Activated T-helper 17 cell treated with anti-CD3 and anti-CD28 coated beads, Interleukin-2, amount 50 U/mL, for 72 hours (primary cell): ENCODE measurements around the gene MAN2A1. TPM values are rescaled to one million over a fixed set of nuclear protein-coding genes. Genes with fewer than 3 reads are reported as not detected.
A peak's percentile ranks its signal among the peaks of the same experiment; 100 is the strongest.

ENCODE experiments used
- ATAC-seq: fragments of 150-1000 bp; cut with Tn5 transposase; replicated peaks from 2 replicates; pipeline ENCODE4 v1.10.0; 2021; ENCODE audit warnings: mild to moderate bottlenecking, moderate library complexity
- H3K27ac Mint-ChIP-seq: one replicate; pipeline ENCODE4 v1.8.0; 2022; ENCODE audit warnings: mixed read lengths
- H3K27me3 Mint-ChIP-seq: one replicate; pipeline ENCODE4 v1.8.0; 2022; ENCODE audit warnings: mixed read lengths
- H3K36me3 Mint-ChIP-seq: one replicate; pipeline ENCODE4 v1.8.0; 2022; ENCODE audit warnings: low read depth, mild to moderate bottlenecking, mixed read lengths
- H3K4me1 Mint-ChIP-seq: one replicate; pipeline ENCODE4 v1.8.0; 2022; ENCODE audit warnings: mixed read lengths
- H3K4me3 Mint-ChIP-seq: one replicate; pipeline ENCODE4 v1.8.0; 2022; ENCODE audit warnings: mild to moderate bottlenecking, mixed read lengths
- H3K9me3 Mint-ChIP-seq: one replicate; pipeline ENCODE4 v1.8.0; 2022; ENCODE audit warnings: mixed read lengths
- total RNA-seq, 2 donors: library from RNA; stranded (reverse); gene quantifications; one replicate each; pipeline ENCODE4 v1.2.3, GENCODE V29; 2022

Gene MAN2A1
- total RNA-seq, 2 donors from 2014 or later, result 17.8 to 28.1 TPM

- no peaks in the 10 kb centered on the region for H3K27me3 Mint-ChIP-seq
Measured at GRCh38 chr5:109855056-109855455, 165.3 kb downstream of the MAN2A1 start.

GRCh38 chr5:109857405-109858031 lies 167.8 kb downstream of the MAN2A1 start:
- ATAC-seq, result peak; percentile 68
- Mint-ChIP-seq H3K27me3 (no peaks in the 10 kb centered on the region), H3K36me3 (peaks cover 78% of the 10 kb centered on the region), H3K4me3 (peak overlapping the region; percentile 70), H3K27ac (peak overlapping the region; percentile 86), H3K9me3 (no peaks in the 10 kb centered on the region), H3K4me1 (peaks cover 23% of the 10 kb centered on the region)

More at GRCh38 chr5:109855056-109855455, 165.3 kb downstream of the MAN2A1 start:
- Mint-ChIP-seq H3K4me3 (no peak overlapping the region), H3K36me3 (peaks cover 72% of the 10 kb centered on the region), H3K9me3 (no peaks in the 10 kb centered on the region), H3K27ac (no peak overlapping the region), H3K4me1 (peaks cover 30% of the 10 kb centered on the region)
- ATAC-seq, result no peak

- peaks cover 93% of the 10 kb centered on the region for H3K36me3 Mint-ChIP-seq
- H3K4me3 Mint-ChIP-seq, result no peak overlapping the region
- H3K4me1 Mint-ChIP-seq, result peaks cover 23% of the 10 kb centered on the region
- H3K27me3 Mint-ChIP-seq, result no peaks in the 10 kb centered on the region
- ATAC-seq, result no peak
- H3K27ac Mint-ChIP-seq, result no peak overlapping the region
- no peaks in the 10 kb centered on the region for H3K9me3 Mint-ChIP-seq
Measured at GRCh38 chr5:109859537-109859936, 169.8 kb downstream of the MAN2A1 start.

GRCh38 chr5:109862301-109862700 lies 172.6 kb downstream of the MAN2A1 start:
- Mint-ChIP-seq H3K9me3 (no peaks in the 10 kb centered on the region), H3K4me3 (no peak overlapping the region), H3K27ac (no peak overlapping the region), H3K4me1 (peaks cover 19% of the 10 kb centered on the region), H3K27me3 (no peaks in the 10 kb centered on the region), H3K36me3 (peaks cover 93% of the 10 kb centered on the region)
- ATAC-seq, result no peak

- ATAC-seq, result peak; percentile 75
- Mint-ChIP-seq H3K27me3 (no peaks in the 10 kb centered on the region), H3K27ac (no peak overlapping the region), H3K4me1 (peaks cover 13% of the 10 kb centered on the region), H3K4me3 (no peak overlapping the region), H3K36me3 (peaks cover 94% of the 10 kb centered on the region), H3K9me3 (no peaks in the 10 kb centered on the region)
Measured at GRCh38 chr5:109863752-109864151, 174.0 kb downstream of the MAN2A1 start.

GRCh38 chr5:109865637-109866036 lies 175.9 kb downstream of the MAN2A1 start:
- H3K27me3 Mint-ChIP-seq, result no peaks in the 10 kb centered on the region
- H3K9me3 Mint-ChIP-seq, result no peaks in the 10 kb centered on the region
- H3K36me3 Mint-ChIP-seq, result peaks cover 87% of the 10 kb centered on the region
- ATAC-seq, result peak; percentile 66
- H3K4me1 Mint-ChIP-seq, result peaks cover 15% of the 10 kb centered on the region
- H3K27ac Mint-ChIP-seq, result no peak overlapping the region
- no peak overlapping the region for H3K4me3 Mint-ChIP-seq

- Mint-ChIP-seq H3K27ac (no peak overlapping the region), H3K36me3 (peaks cover 83% of the 10 kb centered on the region), H3K27me3 (no peaks in the 10 kb centered on the region), H3K9me3 (no peaks in the 10 kb centered on the region), H3K4me1 (peaks cover 15% of the 10 kb centered on the region), H3K4me3 (no peak overlapping the region)
- no peak for ATAC-seq
Measured at GRCh38 chr5:109866051-109866450, 176.3 kb downstream of the MAN2A1 start.

- H3K27me3 Mint-ChIP-seq, result no peaks in the 10 kb centered on the region
- peaks cover 59% of the 10 kb centered on the region for H3K36me3 Mint-ChIP-seq
- H3K9me3 Mint-ChIP-seq, result no peaks in the 10 kb centered on the region
- peak; percentile 34 for ATAC-seq
- H3K4me3 Mint-ChIP-seq, result no peak overlapping the region
- no peak overlapping the region for H3K27ac Mint-ChIP-seq
- peaks cover 15% of the 10 kb centered on the region for H3K4me1 Mint-ChIP-seq
Measured at GRCh38 chr5:109868737-109869136, 179.0 kb downstream of the MAN2A1 start.

- H3K9me3 Mint-ChIP-seq, result no peaks in the 10 kb centered on the region
- no peaks in the 10 kb centered on the region for H3K27me3 Mint-ChIP-seq
- no peak overlapping the region for H3K4me3 Mint-ChIP-seq
- no peak for ATAC-seq
- no peak overlapping the region for H3K27ac Mint-ChIP-seq
- peaks cover 11% of the 10 kb centered on the region for H3K36me3 Mint-ChIP-seq
- H3K4me1 Mint-ChIP-seq, result peaks cover 7% of the 10 kb centered on the region
Measured at GRCh38 chr5:109873687-109874086, 184.0 kb downstream of the MAN2A1 start.

GRCh38 chr5:109874108-109874507 lies 184.4 kb downstream of the MAN2A1 start:
- H3K36me3 Mint-ChIP-seq, result peaks cover 7% of the 10 kb centered on the region
- H3K9me3 Mint-ChIP-seq, result no peaks in the 10 kb centered on the region
- no peak for ATAC-seq
- peaks cover 2% of the 10 kb centered on the region for H3K4me1 Mint-ChIP-seq
- no peak overlapping the region for H3K27ac Mint-ChIP-seq
- H3K4me3 Mint-ChIP-seq, result no peak overlapping the region
- no peaks in the 10 kb centered on the region for H3K27me3 Mint-ChIP-seq

GRCh38 chr5:109876030-109876725 lies 186.5 kb downstream of the MAN2A1 start:
- no peak for ATAC-seq
- no peaks in the 10 kb centered on the region for H3K27me3 Mint-ChIP-seq
- no peak overlapping the region for H3K4me3 Mint-ChIP-seq
- no peak overlapping the region for H3K27ac Mint-ChIP-seq
- no peaks in the 10 kb centered on the region for H3K36me3 Mint-ChIP-seq
- H3K4me1 Mint-ChIP-seq, result no peaks in the 10 kb centered on the region
- H3K9me3 Mint-ChIP-seq, result no peaks in the 10 kb centered on the region

GRCh38 chr5:109876941-109877669 lies 187.4 kb downstream of the MAN2A1 start:
- no peaks in the 10 kb centered on the region for H3K27me3 Mint-ChIP-seq
- no peak overlapping the region for H3K4me3 Mint-ChIP-seq
- H3K4me1 Mint-ChIP-seq, result no peaks in the 10 kb centered on the region
- H3K9me3 Mint-ChIP-seq, result no peaks in the 10 kb centered on the region
- no peak overlapping the region for H3K27ac Mint-ChIP-seq
- H3K36me3 Mint-ChIP-seq, result no peaks in the 10 kb centered on the region
- no peak for ATAC-seq

- no peaks in the 10 kb centered on the region for H3K36me3 Mint-ChIP-seq
- no peaks in the 10 kb centered on the region for H3K9me3 Mint-ChIP-seq
- no peaks in the 10 kb centered on the region for H3K27me3 Mint-ChIP-seq
- no peak for ATAC-seq
- H3K4me1 Mint-ChIP-seq, result peaks cover 3% of the 10 kb centered on the region
- no peak overlapping the region for H3K27ac Mint-ChIP-seq
- H3K4me3 Mint-ChIP-seq, result no peak overlapping the region
Measured at GRCh38 chr5:109877670-109878045, 187.9 kb downstream of the MAN2A1 start.

GRCh38 chr5:109878887-109879286 lies 189.2 kb downstream of the MAN2A1 start:
- no peaks in the 10 kb centered on the region for H3K9me3 Mint-ChIP-seq
- H3K27ac Mint-ChIP-seq, result no peak overlapping the region
- no peaks in the 10 kb centered on the region for H3K36me3 Mint-ChIP-seq
- peaks cover 3% of the 10 kb centered on the region for H3K4me1 Mint-ChIP-seq
- ATAC-seq, result no peak
- H3K4me3 Mint-ChIP-seq, result no peak overlapping the region
- no peaks in the 10 kb centered on the region for H3K27me3 Mint-ChIP-seq
